Measurements from ENCODE around the gene TP53BP2.

DNA sequence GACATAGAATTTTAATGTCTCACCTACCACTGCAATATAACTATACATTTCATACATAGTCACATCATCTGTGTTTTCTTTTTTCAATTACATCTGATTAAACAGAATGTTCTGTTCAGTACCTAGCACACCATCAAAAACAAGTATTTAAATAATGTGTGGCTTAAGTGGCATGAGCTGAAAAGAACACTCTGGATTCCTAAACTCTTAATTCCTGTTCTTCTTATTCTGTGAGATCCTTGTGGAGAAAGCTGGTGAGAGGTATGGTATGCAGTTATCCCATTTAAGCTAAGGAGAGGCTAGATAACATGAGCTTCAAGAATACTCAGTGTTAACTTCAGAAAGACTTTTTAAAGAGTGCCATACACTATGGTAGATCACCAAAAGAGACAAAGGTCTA is 5.5 kb downstream of the TP53BP2 start:
- TF ChIP-seq SUZ12 (IDR thresholded peaks at IDR 0.05): no peak
- TF ChIP-seq SP1 (IDR thresholded peaks at IDR 0.05): no peak
- TF ChIP-seq FOXM1 (IDR thresholded peaks at IDR 0.05; ENCODE audit: borderline replicate concordance): no peak

Data from HEK293T (cell line).